Mammary epithelial cell (primary cell): Measurements from ENCODE around the gene CNRIP1.

Experiments used
- EZH2 ChIP-seq: IDR thresholded peaks from 2 replicates; pipeline ENCODE4 v1.6.1; 2012; ENCODE audit warnings: low read length, inconsistent platforms, borderline replicate concordance
- TF ChIP-seq, protein P1 (sequence below), 2 donors: IDR thresholded peaks in 1 of 2; conservative IDR thresholded peaks in 1 of 2; 2 replicates each; pipeline ENCODE4 v1.5.1; 2011 to 2012; ENCODE audit warnings: inconsistent platforms in 2 of 2, low read length in 2 of 2, mild to moderate bottlenecking in 2 of 2, control low read depth in 1 of 2, low read depth in 1 of 2; ENCODE audit not compliant: insufficient read depth in 1 of 2; ENCODE audit errors: extremely low read depth in 1 of 2

DNA sequence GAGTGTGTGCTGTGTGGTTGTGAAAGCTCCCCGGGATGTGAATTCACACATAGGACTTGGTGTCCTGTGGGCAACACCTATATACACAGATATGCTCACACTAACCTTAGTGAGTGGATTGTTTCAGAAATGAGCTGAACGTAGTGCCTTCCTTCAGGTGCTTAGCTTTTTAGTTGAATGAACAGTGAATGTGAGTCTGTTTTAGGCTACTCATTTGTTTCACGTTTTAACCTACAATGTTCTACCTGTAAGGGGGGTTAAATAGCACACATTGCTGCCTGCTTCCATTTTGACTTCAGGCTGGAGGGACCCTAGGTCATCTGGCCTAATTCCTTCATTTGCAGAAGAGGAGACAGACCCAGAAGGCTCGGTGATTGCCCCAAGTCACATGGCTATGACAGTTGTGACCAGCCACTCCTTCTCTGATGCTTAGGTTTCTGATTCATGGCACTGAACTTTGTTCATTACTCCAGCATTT is 46.4 kb upstream of the CNRIP1 start:
- TF ChIP-seq, protein P1, sequence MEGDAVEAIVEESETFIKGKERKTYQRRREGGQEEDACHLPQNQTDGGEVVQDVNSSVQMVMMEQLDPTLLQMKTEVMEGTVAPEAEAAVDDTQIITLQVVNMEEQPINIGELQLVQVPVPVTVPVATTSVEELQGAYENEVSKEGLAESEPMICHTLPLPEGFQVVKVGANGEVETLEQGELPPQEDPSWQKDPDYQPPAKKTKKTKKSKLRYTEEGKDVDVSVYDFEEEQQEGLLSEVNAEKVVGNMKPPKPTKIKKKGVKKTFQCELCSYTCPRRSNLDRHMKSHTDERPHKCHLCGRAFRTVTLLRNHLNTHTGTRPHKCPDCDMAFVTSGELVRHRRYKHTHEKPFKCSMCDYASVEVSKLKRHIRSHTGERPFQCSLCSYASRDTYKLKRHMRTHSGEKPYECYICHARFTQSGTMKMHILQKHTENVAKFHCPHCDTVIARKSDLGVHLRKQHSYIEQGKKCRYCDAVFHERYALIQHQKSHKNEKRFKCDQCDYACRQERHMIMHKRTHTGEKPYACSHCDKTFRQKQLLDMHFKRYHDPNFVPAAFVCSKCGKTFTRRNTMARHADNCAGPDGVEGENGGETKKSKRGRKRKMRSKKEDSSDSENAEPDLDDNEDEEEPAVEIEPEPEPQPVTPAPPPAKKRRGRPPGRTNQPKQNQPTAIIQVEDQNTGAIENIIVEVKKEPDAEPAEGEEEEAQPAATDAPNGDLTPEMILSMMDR (conservative IDR thresholded peaks at IDR 0.05 in 1 of 2, IDR thresholded peaks at IDR 0.05 in 1 of 2; ENCODE audit: extremely low read depth in 1 of 2, insufficient read depth in 1 of 2, low read depth in 1 of 2, low read length in 2 of 2), result no peak
- TF ChIP-seq EZH2, result no peak
